Psoas muscle (tissue), 8 donors: ENCODE measurements around the gene PLCD1. TPM values are rescaled to one million over a fixed set of nuclear protein-coding genes. Genes with fewer than 3 reads are reported as not detected.

Source experiments
- ATAC-seq, 4 donors: fragments of 200-7000 bp; cut with Tn5 transposase; one replicate each; pipeline ENCODE4 v1.9.1; 2020; ENCODE audit warnings: moderate library complexity in 3 of 4, mild to moderate bottlenecking in 2 of 4
- DNase-seq, 2 donors: peaks; one replicate each; pipeline ENCODE4 v3.0.0-alpha.2; 2020
- H3K27ac ChIP-seq: fragments of 200-600 bp; one replicate; pipeline ENCODE4 v1.8.0; 2022
- H3K27me3 ChIP-seq, 3 donors: fragments of 200-600 bp in 1 of 3; one replicate each; pipeline versions ENCODE4 v1.6.1 to v1.8.0; 2013 to 2022; ENCODE audit warnings: low read length in 2 of 3, mild to moderate bottlenecking in 2 of 3, moderate library complexity in 1 of 3; ENCODE audit not compliant: insufficient read depth in 3 of 3
- H3K36me3 ChIP-seq, 2 donors: fragments of 200-600 bp in 1 of 2; one replicate each; pipeline versions ENCODE4 v1.6.1 to v1.8.0; 2013 to 2022; ENCODE audit warnings: low read depth in 1 of 2, mild to moderate bottlenecking in 1 of 2, moderate library complexity in 1 of 2; ENCODE audit not compliant: insufficient read depth in 1 of 2
- H3K4me1 ChIP-seq: fragments of 200-600 bp; one replicate; pipeline ENCODE4 v1.8.0; 2022
- H3K4me3 ChIP-seq: fragments of 200-600 bp; one replicate; pipeline ENCODE4 v1.8.0; 2022; ENCODE audit warnings: mild to moderate bottlenecking
- H3K9me3 ChIP-seq: fragments of 200-600 bp; one replicate; pipeline ENCODE4 v1.8.0; 2022
- CTCF ChIP-seq: fragments of 200-600 bp; IDR thresholded peaks from one replicate; pipeline ENCODE4 v1.8.0; 2022; ENCODE audit warnings: antibody characterized with exemption
- WGBS, 3 donors: extraction: QIAGEN DNeasy Blood & Tissue Kit; methylation state at CpG; one replicate each; pipeline versions ENCODE4 v1.1.6 to v1.1.7; 2013; 5-methylcytosine and 5-hydroxymethylcytosine counted together
- intact Hi-C, 2 donors: fragments of 100-400 bp; cut with DNase I; formaldehyde crosslinking; loops; one replicate each; pipeline versions ENCODE4 v1.11.0 to v1.14.2; 2022
- polyA plus RNA-seq, 3 donors: library from polyadenylated mRNA; stranded (reverse); fragments of 200-250 nt; gene quantifications; one replicate each; pipeline ENCODE4 v1.2.3, GENCODE V29; 2013
- total RNA-seq, 4 donors: library from RNA; stranded (reverse); fragmentation: NEBNext Ultra II Directional in 2 of 4; extraction: Animal tissue kit (Norgen Biotek cat#: 25700) in 2 of 4; gene quantifications; one replicate each; pipeline versions ENCODE4 v1.2.1 to v1.2.4, GENCODE V29; 2021 to 2023
- donor health status: healthy with polysubstance abuse.
- donor health status: DM: no; HTN: no; CAD: no; lungs with moderate emphysema.
- donor health status: Bipolar disorder and iron deficiency.
- donor health status: healthy.
- donor health status: DM: yes; HTN: yes; CAD: no.
- donor health status: DM: no; HTN: no; CAD: no.
- donor health status: DM: no; HTN: no; CAD: no.
- donor health status: DM: yes; HTN: yes; CAD: no.

PLCD1 gene
- total and polyA plus RNA-seq, 7 donors: 2.4 to 7.9 (median 4.8) TPM

GRCh38 chr3:38008191-38008701, 21.2 kb downstream of the PLCD1 start:
- H3K27me3 ChIP-seq: no peaks in the 10 kb centered on the region
- H3K9me3 ChIP-seq: no peaks in the 10 kb centered on the region
- no peak overlapping the region for H3K27ac ChIP-seq
- TF ChIP-seq CTCF: no peak
- peaks cover 6% of the 10 kb centered on the region for H3K4me1 ChIP-seq
- H3K4me3 ChIP-seq: no peak overlapping the region
- DNase-seq (peak in 1 of 2 donors; percentile 35), ATAC-seq (no peak)
- intact Hi-C loops: loop anchor here in 1 of 2 donors (10.0 kb wide), 1 partner anchor 153 kb away; no protein-coding TSS in a partner anchor
- WGBS, 3 donors: 91 to 94% (median 91%) methylated on average over 19 of the region's 19 CpGs
- peaks cover 0 to 5% of the 10 kb centered on the region in 2 donors for H3K36me3 ChIP-seq

- WGBS, 3 donors: 91 to 93% (median 91%) methylated on average over 6 to 7 of the region's 7 CpGs
- DNase-seq (peak in 1 of 2 donors; percentile 37), ATAC-seq (no peak)
- no peak for TF ChIP-seq CTCF
- Histone ChIP-seq H3K9me3 (no peaks in the 10 kb centered on the region), H3K4me3 (no peak overlapping the region), H3K4me1 (peaks cover 6% of the 10 kb centered on the region), H3K36me3 (peaks cover 0 to 5% of the 10 kb centered on the region in 2 donors), H3K27me3 (no peaks in the 10 kb centered on the region), H3K27ac (no peak overlapping the region)
- intact Hi-C loops: loop anchor here in 1 of 2 donors (10.0 kb wide), 1 partner anchor 153 kb away; no protein-coding TSS in a partner anchor
Observed at GRCh38 chr3:38007754-38008090, 21.7 kb downstream of the PLCD1 start.

- no peak for ATAC-seq
- DNase-seq: peak in 1 of 2 donors; percentile 46
- no peaks in the 10 kb centered on the region for H3K9me3 ChIP-seq
- H3K27ac ChIP-seq: no peak overlapping the region
- peaks cover 0 to 5% of the 10 kb centered on the region in 2 donors for H3K36me3 ChIP-seq
- TF ChIP-seq CTCF: no peak
- no peak overlapping the region for H3K4me3 ChIP-seq
- WGBS, 3 donors: 72 to 90% (median 81%) methylated on average over 16 of the region's 16 CpGs
- H3K4me1 ChIP-seq: peaks cover 6% of the 10 kb centered on the region
- H3K27me3 ChIP-seq: no peaks in the 10 kb centered on the region
- intact Hi-C loops: loop anchor here in 1 of 2 donors (10.0 kb wide), 1 partner anchor 152 kb away; no protein-coding TSS in a partner anchor
Observed at GRCh38 chr3:38006445-38006995, 22.9 kb downstream of the PLCD1 start.

GRCh38 chr3:38006031-38006430, 23.4 kb downstream of the PLCD1 start:
- Histone ChIP-seq H3K36me3 (peaks cover 0 to 5% of the 10 kb centered on the region in 2 donors), H3K27me3 (no peaks in the 10 kb centered on the region), H3K4me1 (peaks cover 6% of the 10 kb centered on the region), H3K9me3 (no peaks in the 10 kb centered on the region), H3K27ac (no peak overlapping the region), H3K4me3 (no peak overlapping the region)
- no peak for TF ChIP-seq CTCF
- ATAC-seq (no peak), DNase-seq (peak in 1 of 2 donors; percentile 36)
- intact Hi-C loops: loop anchor here in 1 of 2 donors (10.0 kb wide), 1 partner anchor 151 kb away; no protein-coding TSS in a partner anchor
- WGBS, 3 donors: 87 to 93% (median 92%) methylated on average over 5 of the region's 5 CpGs
